BLaER1 treated with 17β-estradiol and CSF1 and Interleukin-3, amounts not matched to agents 10 nM and 100 nM (cell line): ENCODE results near the gene FRRS1L.

ENCODE experiments used
- H3K27ac ChIP-seq, 11 experiments: shearing (Covaris generic); formaldehyde crosslinking; 2 replicates each; pipeline ENCODE4 v1.8.1; 2022
- H3K27me3 ChIP-seq, 11 experiments: shearing (Covaris generic); formaldehyde crosslinking; 2 replicates each; pipeline ENCODE4 v1.8.1; 2022
- H3K36me3 ChIP-seq, 11 experiments: shearing (Covaris generic); formaldehyde crosslinking; 2 replicates each; pipeline ENCODE4 v1.8.1; 2022
- H3K4me1 ChIP-seq, 10 experiments: shearing (Covaris generic); formaldehyde crosslinking; 2 replicates each; pipeline ENCODE4 v1.8.1; 2022
- H3K4me2 ChIP-seq, 11 experiments: shearing (Covaris generic); formaldehyde crosslinking; 2 replicates each; pipeline ENCODE4 v1.8.1; 2022
- H3K4me3 ChIP-seq, 10 experiments: shearing (Covaris generic); formaldehyde crosslinking; 2 replicates each; pipeline ENCODE4 v1.8.1; 2022
- H3K9ac ChIP-seq, 11 experiments: shearing (Covaris generic); formaldehyde crosslinking; 2 replicates each; pipeline ENCODE4 v1.8.1; 2022
- H3K9me3 ChIP-seq, 11 experiments: shearing (Covaris generic); formaldehyde crosslinking; replicated peaks in 1 of 11; 2 replicates each; pipeline ENCODE4 v1.8.1; 2022
- H4K20me1 ChIP-seq, 11 experiments: shearing (Covaris generic); formaldehyde crosslinking; 2 replicates each; pipeline ENCODE4 v1.8.1; 2022
- Cebpa-rat ChIP-seq, 11 experiments: shearing (Covaris generic); IDR thresholded peaks; 2 replicates each; pipeline ENCODE4 v1.8.1; 2022

FRRS1L gene

DNA sequence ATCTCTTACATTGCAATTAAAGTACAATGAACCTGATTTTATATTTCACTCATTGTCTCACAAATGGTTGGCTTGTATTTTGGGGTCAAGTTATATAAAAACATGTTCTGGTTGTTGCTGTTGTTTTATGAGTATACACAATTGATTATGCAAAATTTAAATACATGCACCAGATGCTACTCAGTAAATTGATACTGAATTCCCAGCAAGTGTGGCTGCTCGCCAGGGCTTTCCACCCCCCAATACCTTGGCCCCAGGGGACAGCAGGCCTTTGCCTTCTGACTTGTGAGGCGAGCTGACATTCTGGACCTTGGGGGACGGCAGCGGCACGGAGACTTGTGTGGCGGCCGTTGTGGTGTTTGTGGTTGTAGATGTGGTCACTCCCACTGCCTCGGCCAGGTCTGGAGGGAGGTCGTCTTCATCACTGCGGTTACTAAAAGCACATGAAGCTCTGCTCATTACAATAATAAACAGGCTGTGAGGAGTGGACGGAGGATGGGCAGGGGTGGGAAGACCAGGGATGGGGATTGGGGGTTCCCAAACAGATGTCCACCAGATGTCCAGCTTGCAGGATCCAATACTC lies 27.0 kb upstream of the FRRS1L start:
- H3K9ac ChIP-seq: no peak overlapping the region
- H3K9me3 ChIP-seq: no peaks in the 10 kb centered on the region
- no peaks in the 10 kb centered on the region for H3K36me3 ChIP-seq
- H3K27me3 ChIP-seq: no peaks in the 10 kb centered on the region
- H3K4me1 ChIP-seq: peaks cover 0 to 6% (median 5%) of the 10 kb centered on the region in 10 experiments; a peak in 5 of 20 replicates
- no peak for TF ChIP-seq Cebpa-rat (IDR thresholded peaks at IDR 0.05)
- H3K4me3 ChIP-seq: no peak overlapping the region
- no peak overlapping the region for H3K27ac ChIP-seq
- no peaks in the 10 kb centered on the region for H4K20me1 ChIP-seq
- H3K4me2 ChIP-seq: no peak overlapping the region

DNA sequence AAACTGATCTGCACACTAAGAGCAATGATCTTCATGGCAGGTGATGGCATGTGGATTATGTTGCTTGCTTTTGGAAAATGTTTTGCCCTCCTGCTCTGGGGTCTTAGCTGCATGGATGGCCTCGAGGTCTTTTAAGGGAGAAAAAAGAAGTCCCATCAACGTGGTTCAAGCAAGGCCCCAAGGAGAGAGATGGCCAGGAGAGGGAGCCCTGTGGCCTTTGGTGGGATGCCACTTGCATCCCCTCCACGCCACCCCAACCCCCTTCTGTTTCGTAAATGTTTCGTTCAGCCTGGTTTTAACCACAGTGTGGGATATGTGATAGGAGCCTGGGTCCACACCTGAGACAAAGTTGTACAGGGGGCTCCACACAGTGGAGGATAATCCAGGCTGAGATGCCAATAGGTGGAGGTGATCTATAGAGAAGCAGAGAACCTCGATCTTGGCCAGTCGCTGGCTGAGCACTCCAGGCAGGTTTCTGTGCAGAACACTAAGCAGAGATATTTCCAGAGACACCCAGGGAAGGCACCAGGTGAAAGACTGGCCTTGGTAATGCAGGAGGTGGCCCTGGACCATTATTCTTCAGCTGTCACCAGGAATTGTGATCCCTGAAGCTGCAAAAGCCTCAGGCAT lies 25.8 kb upstream of the FRRS1L start:
- Histone ChIP-seq H3K9ac (no peak overlapping the region), H3K9me3 (no peaks in the 10 kb centered on the region), H3K4me1 (peaks cover 0 to 6% (median 5%) of the 10 kb centered on the region in 10 experiments; a peak in 5 of 20 replicates), H3K27ac (no peak overlapping the region), H3K36me3 (no peaks in the 10 kb centered on the region), H4K20me1 (no peaks in the 10 kb centered on the region), H3K4me3 (no peak overlapping the region), H3K4me2 (no peak overlapping the region), H3K27me3 (no peaks in the 10 kb centered on the region)
- no peak for TF ChIP-seq Cebpa-rat (IDR thresholded peaks at IDR 0.05)

- H3K4me3 ChIP-seq: no peak overlapping the region
- H3K4me1 ChIP-seq: peaks cover 0 to 10% (median 6%) of the 10 kb centered on the region in 10 experiments; a peak in 6 of 20 replicates
- no peaks in the 10 kb centered on the region for H3K27me3 ChIP-seq
- no peak overlapping the region for H3K9ac ChIP-seq
- no peaks in the 10 kb centered on the region for H4K20me1 ChIP-seq
- H3K9me3 ChIP-seq: no peaks in the 10 kb centered on the region
- H3K4me2 ChIP-seq: no peak overlapping the region
- H3K36me3 ChIP-seq: no peaks in the 10 kb centered on the region
- no peak for TF ChIP-seq Cebpa-rat (IDR thresholded peaks at IDR 0.05)
- no peak overlapping the region for H3K27ac ChIP-seq
Measured at GRCh38 chr9:109191746-109192145, 24.7 kb upstream of the FRRS1L start.

DNA sequence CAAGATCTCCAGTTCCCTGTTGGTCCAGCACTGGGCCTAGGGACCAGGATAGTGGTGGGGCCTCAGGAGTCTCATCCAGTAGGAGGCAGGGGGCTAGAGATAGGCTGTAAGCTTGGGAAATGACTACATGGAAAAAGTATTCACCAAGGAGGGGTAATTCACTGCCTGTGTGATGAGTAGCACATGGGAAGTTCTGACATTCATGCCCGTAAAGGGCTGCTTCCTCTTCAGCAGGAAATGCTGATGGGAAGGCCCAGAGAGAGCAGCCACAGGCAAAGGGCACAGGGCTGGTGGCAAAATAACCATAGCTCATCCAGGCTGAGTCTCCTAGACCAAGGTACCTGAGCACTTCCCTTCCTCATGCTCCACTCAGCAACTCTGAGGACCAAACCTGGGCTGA lies 23.1 kb upstream of the FRRS1L start:
- no peak overlapping the region for H3K4me3 ChIP-seq
- peak overlapping the region in 4 of 11 experiments; percentile 8 to 16 (median 14); a peak in 1 of 22 replicates for H3K4me2 ChIP-seq
- H3K4me1 ChIP-seq: peaks cover 0 to 15% (median 6%) of the 10 kb centered on the region in 10 experiments; a peak in 6 of 20 replicates
- H3K27ac ChIP-seq: no peak overlapping the region
- no peak overlapping the region for H3K9ac ChIP-seq
- H3K9me3 ChIP-seq: no peaks in the 10 kb centered on the region
- H4K20me1 ChIP-seq: no peaks in the 10 kb centered on the region
- H3K36me3 ChIP-seq: no peaks in the 10 kb centered on the region
- no peak for TF ChIP-seq Cebpa-rat (IDR thresholded peaks at IDR 0.05)
- H3K27me3 ChIP-seq: no peaks in the 10 kb centered on the region

DNA sequence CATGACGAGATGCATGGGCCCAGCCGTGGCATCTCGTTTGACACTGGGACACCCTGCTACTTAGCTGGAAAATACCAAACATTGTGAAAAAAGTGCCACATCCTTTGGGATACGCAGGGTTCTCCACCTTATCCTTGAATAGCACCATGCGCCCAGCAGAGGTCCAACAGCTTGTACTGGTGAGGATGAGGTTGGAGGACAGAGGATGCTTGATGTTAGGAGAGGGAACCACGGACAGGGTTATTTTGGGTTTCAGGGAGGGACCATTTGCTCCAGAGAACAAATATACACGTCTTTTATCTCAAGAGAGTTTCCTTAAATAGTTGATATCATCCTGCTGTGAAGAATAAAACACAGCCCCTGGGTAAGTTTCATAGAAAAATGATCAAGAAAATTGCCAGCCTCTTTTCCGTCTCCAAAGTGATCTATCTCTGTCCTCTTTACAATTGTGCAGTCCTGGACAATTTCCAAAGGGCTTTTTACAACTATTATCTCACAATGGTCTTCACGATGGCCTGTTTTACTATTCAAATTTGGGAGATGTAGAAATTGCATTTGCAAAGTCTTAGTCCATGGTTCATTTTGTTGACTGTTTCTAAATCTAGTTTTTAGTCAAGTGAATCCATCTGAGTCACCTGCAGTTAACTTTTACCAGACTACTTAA lies 19.9 kb upstream of the FRRS1L start:
- Histone ChIP-seq H3K4me2 (peak overlapping the region in 3 of 11 experiments; percentile 6 to 20 (median 11); a peak in 2 of 22 replicates), H3K4me1 (peaks cover 0 to 15% (median 6%) of the 10 kb centered on the region in 10 experiments; a peak in 6 of 20 replicates)

GRCh38 chr9:109182940-109183798 lies 16.1 kb upstream of the FRRS1L start:
- Histone ChIP-seq H3K36me3 (no peaks in the 10 kb centered on the region), H3K4me1 (peaks cover 0 to 10% (median 2%) of the 10 kb centered on the region in 10 experiments; a peak in 4 of 20 replicates), H4K20me1 (no peaks in the 10 kb centered on the region), H3K27me3 (no peaks in the 10 kb centered on the region), H3K4me3 (no peak overlapping the region), H3K9ac (no peak overlapping the region), H3K4me2 (no peak overlapping the region), H3K9me3 (no peaks in the 10 kb centered on the region), H3K27ac (no peak overlapping the region)
- no peak for TF ChIP-seq Cebpa-rat (IDR thresholded peaks at IDR 0.05)

More for the DNA sequence above, 19.9 kb upstream of the FRRS1L start:
- Histone ChIP-seq H3K36me3 (no peaks in the 10 kb centered on the region), H3K27me3 (no peaks in the 10 kb centered on the region), H3K9ac (no peak overlapping the region), H4K20me1 (no peaks in the 10 kb centered on the region), H3K27ac (no peak overlapping the region), H3K9me3 (no peaks in the 10 kb centered on the region), H3K4me3 (no peak overlapping the region)
- no peak for TF ChIP-seq Cebpa-rat (IDR thresholded peaks at IDR 0.05)

DNA sequence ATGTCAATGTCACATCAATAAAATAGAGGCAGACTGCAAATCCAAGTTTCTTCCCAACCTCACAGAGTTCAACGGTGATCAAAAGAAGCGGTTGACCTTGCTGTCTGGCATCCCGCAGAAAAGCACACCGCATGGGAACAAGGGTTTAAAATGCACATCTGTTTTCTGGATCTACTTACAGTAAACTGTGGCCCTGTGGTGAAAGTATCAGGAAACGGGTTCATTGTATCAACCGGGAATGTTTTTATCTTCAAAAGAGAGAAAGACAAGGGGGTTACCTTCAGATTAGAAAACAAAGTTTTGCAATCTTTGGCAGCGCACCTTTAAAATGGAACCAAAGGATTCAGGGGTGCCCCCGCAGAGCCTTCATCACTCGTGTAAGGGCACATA lies 15.5 kb upstream of the FRRS1L start:
- Histone ChIP-seq H3K27me3 (no peaks in the 10 kb centered on the region), H3K9ac (no peak overlapping the region), H3K4me2 (no peak overlapping the region), H4K20me1 (no peaks in the 10 kb centered on the region), H3K4me1 (peaks cover 0 to 10% (median 2%) of the 10 kb centered on the region in 10 experiments; a peak in 4 of 20 replicates), H3K27ac (no peak overlapping the region), H3K36me3 (no peaks in the 10 kb centered on the region), H3K9me3 (no peaks in the 10 kb centered on the region), H3K4me3 (no peak overlapping the region)
- TF ChIP-seq Cebpa-rat (IDR thresholded peaks at IDR 0.05): no peak

DNA sequence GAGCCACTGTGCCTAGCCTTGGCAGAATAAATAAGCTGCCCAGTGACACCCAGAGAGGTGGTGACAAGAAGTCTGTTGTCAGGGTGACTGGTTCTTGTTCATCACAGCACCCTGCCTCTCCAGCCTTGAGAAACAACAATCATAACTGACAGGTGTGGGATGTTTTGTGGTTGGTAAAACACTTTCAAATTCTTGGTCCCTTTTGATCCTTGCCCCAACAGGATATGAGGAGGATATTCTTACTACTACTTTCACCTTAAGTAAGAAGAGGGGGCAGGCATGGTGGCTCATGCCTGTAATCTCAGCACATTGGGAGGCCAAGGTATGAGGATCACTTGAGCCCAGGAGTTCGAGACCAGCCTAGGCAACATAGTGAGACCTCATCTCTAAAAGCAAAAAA lies 14.2 kb upstream of the FRRS1L start:
- Histone ChIP-seq H3K27me3 (no peaks in the 10 kb centered on the region), H3K9me3 (no peaks in the 10 kb centered on the region), H3K9ac (no peak overlapping the region), H3K4me1 (peaks cover 0 to 4% (median 0%) of the 10 kb centered on the region in 10 experiments; a peak in 1 of 20 replicates), H3K36me3 (no peaks in the 10 kb centered on the region), H3K4me3 (no peak overlapping the region), H4K20me1 (no peaks in the 10 kb centered on the region), H3K27ac (no peak overlapping the region), H3K4me2 (no peak overlapping the region)
- no peak for TF ChIP-seq Cebpa-rat (IDR thresholded peaks at IDR 0.05)
